ENCODE data around the gene CHRM5.

GRCh38 chr15:34065261-34065660 is 97.0 kb downstream of the CHRM5 start:
- TF ChIP-seq, protein P1, sequence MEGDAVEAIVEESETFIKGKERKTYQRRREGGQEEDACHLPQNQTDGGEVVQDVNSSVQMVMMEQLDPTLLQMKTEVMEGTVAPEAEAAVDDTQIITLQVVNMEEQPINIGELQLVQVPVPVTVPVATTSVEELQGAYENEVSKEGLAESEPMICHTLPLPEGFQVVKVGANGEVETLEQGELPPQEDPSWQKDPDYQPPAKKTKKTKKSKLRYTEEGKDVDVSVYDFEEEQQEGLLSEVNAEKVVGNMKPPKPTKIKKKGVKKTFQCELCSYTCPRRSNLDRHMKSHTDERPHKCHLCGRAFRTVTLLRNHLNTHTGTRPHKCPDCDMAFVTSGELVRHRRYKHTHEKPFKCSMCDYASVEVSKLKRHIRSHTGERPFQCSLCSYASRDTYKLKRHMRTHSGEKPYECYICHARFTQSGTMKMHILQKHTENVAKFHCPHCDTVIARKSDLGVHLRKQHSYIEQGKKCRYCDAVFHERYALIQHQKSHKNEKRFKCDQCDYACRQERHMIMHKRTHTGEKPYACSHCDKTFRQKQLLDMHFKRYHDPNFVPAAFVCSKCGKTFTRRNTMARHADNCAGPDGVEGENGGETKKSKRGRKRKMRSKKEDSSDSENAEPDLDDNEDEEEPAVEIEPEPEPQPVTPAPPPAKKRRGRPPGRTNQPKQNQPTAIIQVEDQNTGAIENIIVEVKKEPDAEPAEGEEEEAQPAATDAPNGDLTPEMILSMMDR (IDR thresholded peaks at IDR 0.05): no peak
- TF ChIP-seq POLR2AphosphoS5 (IDR thresholded peaks at IDR 0.05; ENCODE audit: low read depth, low read length) (no peak), TCF7L2 (IDR thresholded peaks at IDR 0.05; ENCODE audit: low read depth, low read length) (no peak), SIN3A (IDR thresholded peaks at IDR 0.05; ENCODE audit: borderline replicate concordance, insufficient read depth, low read depth, low read length) (no peak)
- TF ChIP-seq, protein P2, sequence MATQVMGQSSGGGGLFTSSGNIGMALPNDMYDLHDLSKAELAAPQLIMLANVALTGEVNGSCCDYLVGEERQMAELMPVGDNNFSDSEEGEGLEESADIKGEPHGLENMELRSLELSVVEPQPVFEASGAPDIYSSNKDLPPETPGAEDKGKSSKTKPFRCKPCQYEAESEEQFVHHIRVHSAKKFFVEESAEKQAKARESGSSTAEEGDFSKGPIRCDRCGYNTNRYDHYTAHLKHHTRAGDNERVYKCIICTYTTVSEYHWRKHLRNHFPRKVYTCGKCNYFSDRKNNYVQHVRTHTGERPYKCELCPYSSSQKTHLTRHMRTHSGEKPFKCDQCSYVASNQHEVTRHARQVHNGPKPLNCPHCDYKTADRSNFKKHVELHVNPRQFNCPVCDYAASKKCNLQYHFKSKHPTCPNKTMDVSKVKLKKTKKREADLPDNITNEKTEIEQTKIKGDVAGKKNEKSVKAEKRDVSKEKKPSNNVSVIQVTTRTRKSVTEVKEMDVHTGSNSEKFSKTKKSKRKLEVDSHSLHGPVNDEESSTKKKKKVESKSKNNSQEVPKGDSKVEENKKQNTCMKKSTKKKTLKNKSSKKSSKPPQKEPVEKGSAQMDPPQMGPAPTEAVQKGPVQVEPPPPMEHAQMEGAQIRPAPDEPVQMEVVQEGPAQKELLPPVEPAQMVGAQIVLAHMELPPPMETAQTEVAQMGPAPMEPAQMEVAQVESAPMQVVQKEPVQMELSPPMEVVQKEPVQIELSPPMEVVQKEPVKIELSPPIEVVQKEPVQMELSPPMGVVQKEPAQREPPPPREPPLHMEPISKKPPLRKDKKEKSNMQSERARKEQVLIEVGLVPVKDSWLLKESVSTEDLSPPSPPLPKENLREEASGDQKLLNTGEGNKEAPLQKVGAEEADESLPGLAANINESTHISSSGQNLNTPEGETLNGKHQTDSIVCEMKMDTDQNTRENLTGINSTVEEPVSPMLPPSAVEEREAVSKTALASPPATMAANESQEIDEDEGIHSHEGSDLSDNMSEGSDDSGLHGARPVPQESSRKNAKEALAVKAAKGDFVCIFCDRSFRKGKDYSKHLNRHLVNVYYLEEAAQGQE (IDR thresholded peaks at IDR 0.05; ENCODE audit: insufficient read depth in 1 of 2, low read depth in 2 of 2, low read length in 1 of 2): no peak
